COLO829 (cell line): ENCODE results near the gene OR52E4.

Experiments used
- DNase-seq: peaks from one replicate; pipeline ENCODE4 v3.0.0; 2012; ENCODE audit warnings: low spot score

Gene OR52E4

DNA sequence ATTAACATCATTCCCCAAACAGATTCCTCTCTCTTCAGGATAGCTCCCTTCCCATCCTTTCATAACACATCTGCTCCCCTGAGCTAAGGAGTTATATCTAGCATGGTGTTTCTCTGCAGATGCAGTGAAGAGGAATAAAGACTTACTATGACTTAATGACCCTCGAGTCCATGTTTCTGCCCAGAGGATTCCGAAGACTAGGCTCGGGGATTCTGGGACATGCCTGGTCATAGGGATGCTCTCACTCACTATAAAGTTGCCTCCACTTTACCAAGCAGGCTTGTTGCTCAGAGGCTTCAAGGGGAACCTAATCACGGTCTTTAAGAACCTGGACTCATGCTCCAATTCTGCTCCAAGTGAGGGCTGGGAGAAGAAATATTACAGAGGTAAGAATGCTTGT lies at the start of gene OR52E4:
Gene OR52E4 (plus strand): TSS at position 301 of the 400 bp plus-strand sequence. CDS start 3,664 bp downstream, outside the sequence.
- DNase-seq = no peak

DNA sequence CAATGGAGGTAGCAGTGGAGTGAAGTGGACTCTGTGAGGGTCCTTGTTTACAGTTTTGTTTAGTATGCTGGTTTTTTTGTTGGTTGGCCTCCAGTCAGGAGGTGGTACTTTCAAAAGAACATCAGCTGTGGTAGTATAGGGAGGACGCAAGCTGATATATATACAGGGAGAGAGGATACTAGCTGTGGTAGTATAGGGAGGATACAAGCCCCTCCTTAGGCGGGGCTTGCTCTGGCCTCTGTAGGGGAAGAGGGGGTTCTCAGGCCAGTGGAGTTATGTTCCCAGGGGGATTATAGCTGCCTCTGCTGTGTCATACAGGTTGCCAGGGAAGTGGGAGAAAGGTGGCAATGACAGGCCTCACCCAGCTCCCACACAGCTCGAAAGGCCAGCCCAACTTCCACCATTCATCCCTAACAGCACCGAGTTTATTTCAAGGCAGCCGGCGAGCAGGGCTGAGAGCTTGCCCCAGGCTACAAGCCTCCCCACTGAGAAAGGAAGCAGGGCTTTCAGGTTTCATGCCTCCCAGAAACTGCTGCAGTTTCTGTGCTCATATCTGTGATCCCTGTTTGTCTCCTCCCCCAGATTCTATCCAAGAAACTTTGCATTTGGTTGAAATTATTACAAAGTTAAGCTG lies 49.1 kb upstream of the OR52E4 start:
- DNase-seq = no peak

DNA sequence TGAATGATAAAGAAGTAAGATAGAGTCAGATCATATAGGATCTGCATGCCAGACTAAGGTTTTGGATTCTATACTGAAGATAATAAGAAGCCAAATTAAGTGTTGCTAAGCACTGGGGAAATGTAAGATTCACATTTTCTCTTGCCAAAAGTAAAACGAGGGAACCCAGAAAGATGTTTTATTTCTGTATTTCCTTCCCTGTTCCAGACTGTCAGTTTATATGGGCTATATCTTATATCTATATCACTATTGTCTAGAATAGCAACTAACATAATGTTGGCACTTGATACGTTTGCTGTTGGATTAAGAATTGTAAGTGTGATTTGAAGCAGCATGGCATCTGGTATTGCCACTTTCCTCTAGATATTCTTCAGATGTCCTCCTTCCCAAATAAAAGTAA lies 47.0 kb upstream of the OR52E4 start:
- DNase-seq = no peak

DNA sequence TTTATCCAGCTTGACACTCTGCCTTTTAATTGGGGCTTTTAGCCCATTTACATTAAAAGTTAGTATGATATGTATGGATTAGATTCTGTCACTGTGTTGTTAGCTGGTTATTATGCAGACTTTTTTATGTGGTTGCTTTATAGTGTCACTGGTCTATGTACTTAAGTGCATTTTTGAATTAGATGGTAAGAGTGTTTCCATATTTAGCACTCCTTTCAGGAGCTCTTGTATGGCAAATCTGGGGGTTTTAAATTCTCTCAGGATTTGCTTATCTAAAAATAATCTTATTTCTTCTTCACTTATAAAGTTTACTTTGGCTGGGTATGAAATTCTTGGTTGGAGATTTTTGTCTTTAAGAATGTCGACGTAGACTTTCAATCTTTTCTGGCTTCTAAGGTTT lies 42.7 kb upstream of the OR52E4 start:
- DNase-seq = no peak

DNA sequence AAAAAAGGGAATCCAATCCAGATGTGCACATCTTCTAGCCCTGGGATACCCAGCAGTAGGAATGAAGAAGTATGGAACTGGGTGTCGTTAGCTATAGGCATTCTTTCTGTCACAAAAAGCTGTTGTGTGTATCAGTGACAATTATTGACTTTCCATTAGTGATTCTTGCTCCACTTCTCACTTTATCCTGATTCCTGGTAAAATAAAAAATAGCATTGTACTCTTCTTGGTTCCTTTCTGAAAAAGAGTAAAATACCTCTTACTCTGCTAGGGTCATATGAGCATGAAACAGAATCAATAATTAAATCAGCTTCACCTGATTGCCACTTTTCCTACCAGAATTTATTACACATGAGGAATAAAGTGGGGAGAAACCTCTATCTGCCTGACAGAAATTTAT lies 38.6 kb upstream of the OR52E4 start, which contains the start of gene OR52E6:
Gene OR52E6 (minus strand): TSS at position 101 of the 400 bp plus-strand sequence. CDS start 0 bp downstream, at position 101.
- DNase-seq = no peak

DNA sequence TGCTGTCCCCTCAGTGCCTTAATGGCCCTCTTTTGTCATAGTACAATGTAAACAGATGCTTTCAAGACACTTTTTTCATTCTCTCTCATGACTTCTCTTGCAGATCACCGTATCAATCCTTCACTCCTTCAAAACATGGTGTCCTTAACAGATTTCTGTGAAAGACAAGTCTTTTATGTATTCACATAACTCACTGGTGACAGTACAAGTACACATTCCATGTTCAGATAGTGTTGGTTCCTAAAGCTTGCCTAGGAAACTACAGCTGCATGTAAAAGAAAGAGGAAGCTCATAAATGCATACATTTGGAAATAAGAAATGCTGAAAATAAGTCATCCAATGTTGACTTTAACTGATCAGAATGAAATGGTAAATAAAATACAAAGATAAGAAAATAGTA lies 33.7 kb upstream of the OR52E4 start:
- DNase-seq = no peak

DNA sequence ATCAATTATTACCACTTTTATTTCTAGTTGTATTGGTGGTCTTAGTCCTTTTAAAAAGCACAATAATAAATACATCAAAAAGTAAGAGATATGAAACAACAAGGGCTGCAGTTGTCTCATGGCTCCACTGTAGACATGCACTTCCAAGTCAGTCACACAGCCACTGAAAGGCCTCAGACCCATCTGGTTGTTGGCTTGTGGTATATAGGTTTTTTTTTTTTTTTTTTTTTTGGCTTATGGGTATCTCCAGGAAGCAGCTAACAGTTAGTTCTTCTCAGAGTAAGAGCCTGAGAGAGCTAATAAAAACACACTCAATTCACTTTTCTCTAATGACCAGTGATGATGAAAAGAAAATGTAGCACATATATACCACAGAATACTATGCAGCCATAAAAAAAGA lies 32.7 kb upstream of the OR52E4 start:
- no peak for DNase-seq

DNA sequence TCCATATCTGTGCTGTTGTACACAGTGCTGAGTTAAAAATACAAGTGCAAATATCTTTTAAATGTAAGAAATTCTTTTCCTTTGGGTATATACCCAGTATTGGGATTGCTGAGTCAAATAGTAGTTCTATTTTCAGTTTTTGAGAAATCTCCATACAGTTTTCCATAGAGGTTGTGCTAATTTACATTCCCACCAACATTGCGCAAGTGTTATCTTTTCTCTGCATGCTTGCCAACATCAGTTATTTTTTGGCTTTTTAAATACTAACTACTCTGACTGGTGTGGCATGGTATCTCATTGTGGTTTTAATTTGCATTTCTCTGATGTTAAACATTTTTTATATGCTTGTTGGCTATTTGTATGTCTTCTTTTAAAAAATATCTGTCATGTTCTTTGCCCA lies 29.4 kb upstream of the OR52E4 start:
- no peak for DNase-seq

DNA sequence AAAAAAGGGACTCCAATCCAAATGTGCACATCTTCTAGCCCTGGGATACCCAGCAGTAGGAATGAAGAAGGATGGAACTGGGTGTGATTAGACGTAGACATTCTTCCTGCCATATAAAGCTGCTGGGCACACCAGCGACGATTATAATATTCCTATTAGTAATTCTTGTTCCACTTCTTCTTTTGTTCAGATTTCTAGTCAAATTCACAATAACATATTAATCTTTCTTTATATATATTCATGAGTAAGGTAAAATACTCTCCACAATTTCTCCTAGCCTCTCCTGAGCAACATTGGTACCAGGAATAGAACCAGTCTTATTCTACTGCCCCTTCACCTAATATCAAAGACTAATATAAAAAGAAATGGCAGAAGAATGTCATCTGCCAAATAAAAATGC lies 22.8 kb upstream of the OR52E4 start, which contains the start of gene OR52E8:
Gene OR52E8 (minus strand): TSS at position 101 of the 400 bp plus-strand sequence. CDS start 0 bp downstream, at position 101.
- DNase-seq = no peak

DNA sequence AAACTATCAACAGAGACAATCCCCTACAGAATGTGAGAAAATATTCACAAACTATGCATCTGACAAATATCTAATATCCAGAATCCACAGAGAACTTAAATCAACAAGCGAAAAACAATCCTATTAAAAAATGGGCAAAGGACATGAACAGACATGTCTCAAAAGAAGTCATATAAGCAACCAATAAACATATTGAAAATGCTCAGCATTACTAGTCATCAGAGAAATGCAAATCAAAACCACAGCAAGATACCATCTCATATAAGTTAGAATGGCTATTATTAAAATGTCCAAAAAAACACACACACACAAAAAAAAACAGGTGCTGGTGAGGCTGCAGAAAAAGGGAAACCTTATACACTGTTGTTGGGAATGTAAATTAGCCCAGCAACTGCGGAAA lies 14.6 kb upstream of the OR52E4 start:
- DNase-seq = no peak

DNA sequence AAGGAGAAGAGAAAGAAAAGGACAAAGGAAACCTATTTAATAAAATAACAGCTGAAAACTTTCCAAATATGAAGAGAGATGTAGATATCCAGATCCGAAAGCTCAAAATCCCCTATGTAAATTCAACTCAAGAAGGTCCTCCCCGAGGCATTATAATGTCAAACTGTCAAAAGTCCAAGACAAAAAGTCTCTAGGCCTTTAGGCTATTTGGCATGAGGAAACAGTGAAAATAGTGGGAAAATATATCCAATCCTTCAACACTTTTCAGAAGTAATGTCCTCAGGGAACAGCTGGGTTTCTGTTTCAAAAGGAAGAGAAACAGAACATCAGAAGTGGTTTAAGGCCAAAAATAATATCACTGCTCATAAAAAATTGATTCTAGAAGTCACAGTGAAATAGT lies 1.9 kb upstream of the OR52E4 start:
- no peak for DNase-seq

DNA sequence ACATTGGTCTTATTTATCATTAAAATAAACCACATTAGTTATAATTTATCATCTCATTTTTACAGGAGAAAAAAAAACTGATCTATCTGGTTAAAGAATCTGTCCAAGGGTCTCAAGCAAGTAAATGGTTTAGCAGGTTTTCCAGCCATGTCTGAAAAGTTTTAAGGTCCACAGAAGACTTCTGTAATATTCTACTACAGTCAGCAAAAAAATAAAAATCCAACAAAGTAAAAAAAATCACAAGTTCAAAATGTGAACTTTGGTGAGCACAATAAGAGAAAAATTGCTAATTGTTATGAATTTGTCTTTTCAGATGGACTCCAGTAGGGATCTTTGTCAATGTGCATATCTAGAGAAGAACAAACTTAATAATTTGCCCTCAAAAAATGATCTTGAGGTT lies 1.3 kb downstream of the OR52E4 start:
- DNase-seq = no peak

DNA sequence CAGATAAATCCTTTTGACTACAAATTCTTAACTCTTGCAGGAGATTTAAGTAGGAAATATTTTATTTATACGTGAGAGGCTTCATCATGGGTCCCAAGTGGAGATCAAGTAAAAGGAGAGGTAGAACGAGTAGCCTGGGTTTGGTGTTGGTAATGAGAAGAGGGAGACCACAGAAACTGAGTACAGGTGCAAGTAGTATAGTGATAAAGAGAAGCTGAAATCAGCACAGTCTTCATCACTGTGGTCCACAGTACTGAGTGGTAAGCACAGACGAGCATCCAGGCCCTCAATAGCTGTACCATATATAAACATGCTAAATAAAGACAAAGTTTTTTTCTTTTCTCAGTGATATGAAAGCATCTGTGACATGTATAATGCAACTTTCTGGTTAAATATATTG lies 6.7 kb downstream of the OR52E4 start:
- DNase-seq = no peak

DNA sequence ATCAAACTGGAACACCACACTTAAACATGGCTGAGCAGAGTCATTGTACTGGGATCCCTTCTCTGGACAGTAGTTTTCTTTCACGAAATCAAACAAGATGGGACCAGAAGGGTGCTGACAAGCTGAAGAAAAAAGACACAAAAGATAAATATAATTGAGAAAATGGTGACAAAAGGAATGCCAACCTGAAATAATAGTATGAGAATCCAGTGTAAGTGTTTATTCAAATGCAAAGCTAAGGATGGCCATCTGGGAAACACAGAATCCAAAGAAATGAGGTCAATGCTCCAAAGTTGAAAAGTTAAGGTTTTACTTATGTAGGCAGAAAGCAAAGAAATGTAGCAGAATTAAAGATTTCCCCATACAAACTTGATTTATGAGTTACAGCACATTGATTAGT lies 7.2 kb downstream of the OR52E4 start:
- DNase-seq = no peak

DNA sequence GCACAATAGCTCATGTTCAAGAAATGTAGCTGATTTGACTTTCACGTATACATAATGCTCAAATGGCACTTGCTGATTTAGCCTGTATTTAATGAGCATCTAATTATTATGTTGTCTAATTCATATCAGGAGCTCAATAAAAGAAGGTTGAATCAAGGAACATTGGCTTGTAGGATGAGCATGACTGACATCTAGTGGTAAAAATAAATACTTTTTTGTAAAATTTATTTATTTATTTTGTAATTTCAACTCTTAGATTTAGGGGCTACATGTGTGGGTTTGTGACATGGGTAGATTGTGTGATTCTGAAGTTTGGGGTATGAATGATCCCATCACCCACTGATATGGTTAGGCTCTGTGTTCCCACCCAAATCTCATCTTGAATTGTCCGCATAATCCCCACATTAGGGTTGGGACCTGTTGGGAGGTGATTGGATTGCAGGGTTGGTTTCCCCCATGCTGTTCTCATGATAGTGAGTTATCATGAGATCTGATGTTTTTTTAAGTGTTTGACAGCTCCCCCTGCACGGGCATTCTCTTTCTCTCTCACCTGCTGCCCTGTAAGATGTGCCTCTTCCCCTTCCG lies 10.9 kb downstream of the OR52E4 start:
- DNase-seq = peak; percentile 8

DNA sequence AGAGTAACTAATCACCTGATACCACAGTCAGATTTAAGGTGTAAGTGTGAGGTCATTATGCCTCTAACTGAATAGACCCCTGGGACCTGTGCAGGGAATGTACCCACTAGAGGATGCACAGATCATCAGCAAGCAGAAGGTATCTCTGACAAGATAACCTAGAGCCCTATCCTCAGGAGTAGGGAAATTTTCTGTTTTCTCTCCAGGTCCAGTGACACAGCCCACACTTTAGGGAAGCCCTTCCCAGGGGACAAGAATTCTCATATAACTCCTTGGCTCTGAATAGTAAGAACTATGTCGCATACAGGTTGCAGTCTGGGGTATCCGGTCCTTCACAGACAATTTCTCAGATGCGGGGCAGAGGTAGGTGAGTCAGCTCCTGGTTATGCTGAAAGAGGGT lies 12.5 kb downstream of the OR52E4 start, which contains the start of gene OR52E5:
Gene OR52E5 (plus strand): TSS at position 301 of the 400 bp plus-strand sequence. CDS start 7,569 bp downstream, outside the sequence.
- no peak for DNase-seq

DNA sequence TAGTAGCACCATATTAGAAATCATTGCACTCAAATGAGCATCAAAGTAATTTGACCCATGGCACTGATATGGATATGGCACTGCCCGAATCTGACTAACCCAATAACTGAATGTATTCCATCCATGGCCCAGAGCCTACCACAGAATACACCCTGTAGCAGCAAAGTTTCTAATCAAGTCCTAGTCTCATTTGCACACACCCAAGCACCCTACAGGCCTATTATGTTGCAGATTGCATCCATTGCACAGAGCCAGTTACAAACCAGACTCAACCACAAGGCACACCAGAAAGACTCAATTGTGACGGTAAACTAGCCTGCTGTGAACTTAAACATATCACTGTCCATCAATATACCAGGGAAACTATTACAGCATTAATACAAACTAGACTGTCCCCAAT lies 19.1 kb downstream of the OR52E4 start:
- no peak for DNase-seq

DNA sequence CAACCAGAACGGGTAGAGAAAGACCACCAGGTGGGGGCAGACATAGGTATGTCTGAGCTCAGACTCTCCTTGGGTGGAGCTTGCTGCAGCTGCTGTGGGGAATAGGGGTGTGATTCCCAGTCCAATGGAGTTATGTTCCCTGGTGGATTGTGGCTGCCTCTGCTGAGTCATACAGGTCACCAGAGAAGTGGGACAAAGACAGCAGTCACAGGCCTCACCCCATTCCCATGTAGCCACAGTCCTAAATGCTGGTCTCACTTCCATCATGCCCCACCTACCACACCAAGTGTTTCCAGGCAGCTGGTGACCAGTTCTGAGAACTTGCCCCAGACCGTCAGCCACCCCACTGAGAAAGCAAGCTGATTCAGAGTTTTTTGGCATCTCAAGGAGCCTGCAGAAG lies 30.1 kb downstream of the OR52E4 start:
- no peak for DNase-seq

DNA sequence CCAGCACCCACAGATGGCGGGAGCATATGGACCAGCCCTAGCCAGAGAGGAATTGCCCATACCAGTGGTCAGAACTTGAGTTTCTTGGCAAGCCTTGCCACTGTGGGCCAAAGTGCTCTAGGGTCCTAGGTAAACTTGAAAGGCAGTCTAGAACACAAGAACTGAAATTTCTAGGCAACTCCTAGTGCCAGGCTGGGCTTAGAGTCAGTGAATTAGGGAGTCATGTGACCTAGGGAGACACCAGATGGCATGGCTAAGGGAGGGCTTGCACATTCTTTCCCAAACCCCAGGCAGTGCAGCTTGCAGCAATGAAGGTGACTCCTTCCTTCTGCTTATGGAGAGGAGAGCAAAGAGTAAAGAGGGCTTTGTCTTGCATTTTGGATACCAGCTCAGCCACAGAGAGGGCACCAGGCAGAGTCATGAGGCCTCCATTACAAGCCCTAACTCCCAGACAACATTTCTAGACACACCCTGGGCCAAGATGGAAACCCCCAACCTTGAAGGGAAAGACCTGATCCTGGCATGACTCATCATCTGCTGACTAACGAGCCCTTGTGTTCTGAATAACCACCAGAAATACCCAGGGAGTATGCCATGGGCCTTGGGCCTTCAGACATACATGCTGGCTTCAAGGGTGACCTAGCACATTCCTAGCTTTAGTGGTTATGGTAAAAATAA lies 42.5 kb downstream of the OR52E4 start:
- no peak for DNase-seq

DNA sequence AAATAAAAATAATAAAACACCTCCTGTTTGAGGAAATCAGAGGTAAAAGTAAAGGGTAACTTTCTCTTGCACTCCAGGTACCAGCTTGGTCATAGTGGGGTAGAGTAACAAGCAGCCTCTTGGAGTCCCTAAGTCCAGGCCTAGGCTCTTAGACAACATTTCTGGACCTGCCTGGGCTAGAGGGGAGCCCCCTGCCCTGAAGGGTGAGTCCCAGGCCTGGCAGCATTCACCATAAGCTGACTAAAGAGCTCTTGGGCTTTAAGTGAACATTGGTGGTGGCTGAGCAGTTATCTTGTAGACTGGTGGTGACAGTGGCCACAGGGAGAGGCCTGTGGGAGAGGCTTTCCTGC lies 43.0 kb downstream of the OR52E4 start:
- no peak for DNase-seq

DNA sequence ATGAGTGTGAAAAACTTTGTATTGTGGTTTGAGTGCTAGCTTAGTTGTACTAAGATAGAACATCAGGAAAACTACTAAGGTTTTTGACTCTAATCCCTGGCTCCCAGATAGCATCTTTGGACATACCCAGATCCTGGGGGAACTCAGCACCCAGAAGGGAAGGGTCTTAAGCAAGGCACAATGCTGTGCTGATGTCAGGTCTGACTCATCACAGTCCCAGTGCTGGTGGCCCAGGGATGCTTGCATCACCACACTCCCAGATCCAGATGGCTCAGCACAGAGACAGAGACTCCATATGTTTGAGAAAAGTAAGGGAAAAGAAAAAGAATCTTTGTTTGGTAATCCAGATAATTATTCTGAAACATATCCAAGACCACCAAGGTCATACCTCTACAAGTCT lies 43.4 kb downstream of the OR52E4 start:
- no peak for DNase-seq

DNA sequence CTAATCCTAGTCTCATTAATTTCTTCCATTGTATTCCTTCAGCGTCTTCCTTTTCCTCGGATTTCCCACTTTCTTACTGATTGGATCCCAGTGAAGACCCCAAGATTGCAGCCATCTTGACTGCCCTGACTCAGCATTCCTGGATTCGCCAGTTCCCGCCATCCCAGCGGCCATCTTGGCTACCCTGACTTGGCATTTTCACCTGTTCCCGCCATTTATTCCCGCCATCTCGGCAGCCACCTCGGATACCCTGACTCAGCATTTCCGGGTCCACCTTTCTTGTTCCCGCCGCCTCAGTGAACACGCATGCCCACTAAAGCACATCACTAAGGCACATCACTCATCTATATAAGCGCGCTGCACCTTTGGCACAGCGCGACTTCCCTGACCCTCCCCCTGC lies 47.8 kb downstream of the OR52E4 start:
- DNase-seq = no peak

DNA sequence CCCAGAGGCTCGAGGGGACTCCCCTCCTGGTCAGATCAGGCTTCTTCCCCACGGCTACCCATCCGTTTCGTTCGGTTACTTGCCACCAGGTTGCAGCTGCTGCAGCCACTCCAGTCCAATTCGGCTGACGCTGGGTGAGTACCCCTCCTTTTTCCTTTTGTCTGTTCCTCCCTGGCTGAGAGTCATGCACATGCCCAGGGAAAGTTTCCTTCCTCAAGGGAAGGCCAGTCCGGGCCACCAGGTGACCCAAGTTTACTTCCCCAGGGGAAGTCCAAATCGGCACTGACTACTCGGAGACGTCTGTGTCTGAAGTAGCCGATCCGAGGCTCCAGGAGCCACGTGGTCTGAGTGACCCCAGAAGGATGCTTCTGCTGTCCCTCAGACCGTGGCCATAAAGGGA lies 48.4 kb downstream of the OR52E4 start:
- DNase-seq = no peak
